Subcutaneous abdominal adipose tissue (tissue), 5 donors: ENCODE data around the gene GASK1B.

Source experiments
- H3K27ac ChIP-seq: one replicate; pipeline ENCODE4 v1.7.0; 2013; ENCODE audit warnings: low read depth, mild to moderate bottlenecking, inconsistent platforms, low read length, moderate library complexity
- H3K27me3 ChIP-seq, 5 donors: one replicate each; pipeline ENCODE4 v1.7.0; 2013; ENCODE audit warnings: low read length in 5 of 5, inconsistent platforms in 1 of 5; ENCODE audit not compliant: control insufficient read depth in 5 of 5, insufficient read depth in 4 of 5
- H3K36me3 ChIP-seq, 5 donors: one replicate each; pipeline ENCODE4 v1.7.0; 2013; ENCODE audit warnings: low read length in 5 of 5; ENCODE audit not compliant: control insufficient read depth in 5 of 5, insufficient read depth in 5 of 5
- H3K4me1 ChIP-seq, 5 donors: one replicate each; pipeline ENCODE4 v1.7.0; 2013; ENCODE audit warnings: low read length in 5 of 5, mild to moderate bottlenecking in 3 of 5, moderate library complexity in 1 of 5; ENCODE audit not compliant: control insufficient read depth in 5 of 5, insufficient read depth in 5 of 5
- H3K4me3 ChIP-seq, 5 donors: one replicate each; pipeline ENCODE4 v1.7.0; 2013; ENCODE audit warnings: low read length in 5 of 5, low read depth in 1 of 5
- H3K9ac ChIP-seq, 5 donors: one replicate each; pipeline ENCODE4 v1.7.0; 2013; ENCODE audit warnings: low read length in 5 of 5, mild to moderate bottlenecking in 4 of 5, moderate library complexity in 3 of 5
- H3K9me3 ChIP-seq, 5 donors: one replicate each; pipeline ENCODE4 v1.7.0; 2013; ENCODE audit warnings: low read length in 5 of 5; ENCODE audit not compliant: control insufficient read depth in 5 of 5
- donor health status: healthy.
- donor health status: healthy.
- donor health status: healthy.
- donor health status: healthy.
- donor health status: healthy.

GASK1B gene

DNA sequence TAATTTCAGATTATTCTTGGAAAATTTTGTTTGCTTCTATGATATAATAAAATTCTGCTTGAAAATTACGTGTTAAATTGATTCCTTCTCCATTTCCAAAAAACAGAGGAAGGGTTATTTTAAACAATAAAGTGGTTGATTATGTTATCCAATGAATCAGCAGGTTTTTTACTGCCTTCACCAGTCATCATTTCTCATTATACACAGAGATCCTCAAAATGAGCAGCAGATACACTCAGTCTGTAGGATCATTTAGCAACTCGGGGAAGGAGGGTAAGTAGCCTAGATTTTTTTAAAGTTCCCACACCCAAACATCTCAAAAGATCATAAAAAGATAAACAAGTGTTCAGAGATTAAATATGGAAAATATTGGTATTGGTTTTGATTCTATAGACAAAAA lies 30.6 kb upstream of the GASK1B start:
- Histone ChIP-seq H3K9ac (no peak overlapping the region), H3K27me3 (no peaks in the 10 kb centered on the region), H3K36me3 (peaks cover 0 to 20% (median 5%) of the 10 kb centered on the region in 5 donors), H3K4me3 (no peak overlapping the region), H3K9me3 (no peaks in the 10 kb centered on the region), H3K4me1 (peaks cover 0 to 4% (median 0%) of the 10 kb centered on the region in 5 donors), H3K27ac (no peak overlapping the region)

DNA sequence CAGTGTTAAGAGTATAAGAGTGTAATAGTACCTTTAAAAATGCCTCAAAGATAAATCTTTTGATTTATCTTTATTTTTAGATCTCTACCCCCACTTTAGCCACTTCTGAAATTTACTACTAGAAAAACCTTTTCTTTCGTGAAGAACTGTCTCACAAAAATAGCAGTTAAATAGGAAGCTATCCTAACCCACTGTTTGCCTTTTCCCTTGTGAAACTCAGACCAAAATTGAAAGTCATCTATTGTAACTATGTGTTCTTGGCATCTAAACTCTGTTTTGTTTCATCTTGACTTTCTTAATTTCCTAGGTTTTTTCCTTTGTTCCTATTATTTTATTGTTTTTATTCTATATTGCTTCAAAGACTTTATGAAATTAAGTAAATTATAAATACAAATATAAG lies 29.7 kb upstream of the GASK1B start:
- Histone ChIP-seq H3K36me3 (peaks cover 0 to 20% (median 5%) of the 10 kb centered on the region in 5 donors), H3K9me3 (no peaks in the 10 kb centered on the region), H3K27ac (no peak overlapping the region)

DNA sequence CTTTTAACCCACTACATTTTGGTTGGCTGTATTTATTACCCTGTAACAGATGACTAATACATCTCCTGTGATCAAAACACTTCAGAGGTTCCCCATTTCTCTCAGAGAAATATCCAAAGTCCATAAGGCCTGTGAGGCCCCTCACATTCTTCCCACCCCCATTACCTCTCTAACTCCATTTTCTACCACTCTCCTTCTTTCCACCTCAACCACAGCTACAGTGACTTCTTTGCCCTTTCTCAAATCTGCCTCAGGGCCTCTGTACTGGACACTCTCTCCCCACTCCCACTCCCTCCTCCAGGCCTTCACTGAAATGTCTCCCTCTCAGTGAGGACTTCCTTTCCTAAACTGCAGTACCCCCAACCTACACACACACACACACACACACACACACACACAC lies 29.1 kb upstream of the GASK1B start:
- no peak overlapping the region for H3K9ac ChIP-seq
- no peaks in the 10 kb centered on the region for H3K9me3 ChIP-seq
- H3K36me3 ChIP-seq, result peaks cover 0 to 20% (median 5%) of the 10 kb centered on the region in 5 donors
- H3K4me3 ChIP-seq, result no peak overlapping the region
- no peak overlapping the region for H3K27ac ChIP-seq
- no peaks in the 10 kb centered on the region for H3K27me3 ChIP-seq
- H3K4me1 ChIP-seq, result peaks cover 0 to 4% (median 0%) of the 10 kb centered on the region in 5 donors

More for the DNA sequence above, 29.7 kb upstream of the GASK1B start:
- no peak overlapping the region for H3K4me3 ChIP-seq
- H3K9ac ChIP-seq, result no peak overlapping the region
- no peaks in the 10 kb centered on the region for H3K27me3 ChIP-seq
- peaks cover 0 to 4% (median 0%) of the 10 kb centered on the region in 5 donors for H3K4me1 ChIP-seq

DNA sequence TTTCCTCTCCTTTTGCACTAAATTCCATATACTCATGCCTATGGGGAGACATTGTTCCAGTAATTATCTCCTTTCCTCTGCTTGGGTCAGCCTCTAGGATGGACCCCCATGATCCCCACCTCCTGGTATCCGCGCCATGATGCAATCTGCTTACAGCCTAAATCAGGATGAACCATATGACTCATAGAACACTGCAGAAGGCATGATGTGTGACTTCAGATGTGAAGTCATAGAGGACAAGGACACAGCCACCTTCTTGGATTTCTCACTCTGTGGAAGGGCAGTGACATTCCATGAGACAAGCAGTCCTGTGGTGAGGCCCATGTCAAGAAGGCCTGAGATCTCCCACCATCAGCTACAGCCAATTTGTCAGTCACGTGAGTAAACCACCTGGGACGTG lies 28.5 kb upstream of the GASK1B start:
- peaks cover 0 to 20% (median 5%) of the 10 kb centered on the region in 5 donors for H3K36me3 ChIP-seq
- no peak overlapping the region for H3K27ac ChIP-seq
- H3K27me3 ChIP-seq, result no peaks in the 10 kb centered on the region
- no peaks in the 10 kb centered on the region for H3K9me3 ChIP-seq
- no peak overlapping the region for H3K9ac ChIP-seq
- H3K4me1 ChIP-seq, result peaks cover 0 to 4% (median 0%) of the 10 kb centered on the region in 5 donors
- no peak overlapping the region for H3K4me3 ChIP-seq

DNA sequence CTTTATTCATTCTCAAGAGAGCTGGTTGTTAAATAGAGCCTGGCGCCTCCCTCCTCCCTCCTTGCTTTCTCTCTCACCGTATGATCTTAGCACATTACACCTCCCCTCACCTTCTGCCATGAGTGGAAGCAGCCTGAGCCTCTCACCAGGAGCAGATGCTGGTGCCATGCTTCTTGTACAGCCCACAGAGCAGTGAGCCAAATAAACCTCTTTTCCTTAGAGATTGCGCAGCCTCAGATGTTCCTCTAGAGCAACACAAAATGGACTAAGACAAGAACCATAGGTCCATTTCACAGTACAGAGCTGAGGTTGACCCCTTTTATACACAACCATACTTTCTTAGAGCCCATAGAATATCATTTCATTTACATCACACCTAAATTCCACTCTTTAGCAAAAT lies 27.4 kb upstream of the GASK1B start:
- Histone ChIP-seq H3K36me3 (peaks cover 0 to 20% (median 5%) of the 10 kb centered on the region in 5 donors), H3K4me1 (peaks cover 0 to 4% (median 0%) of the 10 kb centered on the region in 5 donors), H3K9ac (no peak overlapping the region), H3K4me3 (no peak overlapping the region), H3K9me3 (no peaks in the 10 kb centered on the region), H3K27me3 (no peaks in the 10 kb centered on the region), H3K27ac (no peak overlapping the region)

DNA sequence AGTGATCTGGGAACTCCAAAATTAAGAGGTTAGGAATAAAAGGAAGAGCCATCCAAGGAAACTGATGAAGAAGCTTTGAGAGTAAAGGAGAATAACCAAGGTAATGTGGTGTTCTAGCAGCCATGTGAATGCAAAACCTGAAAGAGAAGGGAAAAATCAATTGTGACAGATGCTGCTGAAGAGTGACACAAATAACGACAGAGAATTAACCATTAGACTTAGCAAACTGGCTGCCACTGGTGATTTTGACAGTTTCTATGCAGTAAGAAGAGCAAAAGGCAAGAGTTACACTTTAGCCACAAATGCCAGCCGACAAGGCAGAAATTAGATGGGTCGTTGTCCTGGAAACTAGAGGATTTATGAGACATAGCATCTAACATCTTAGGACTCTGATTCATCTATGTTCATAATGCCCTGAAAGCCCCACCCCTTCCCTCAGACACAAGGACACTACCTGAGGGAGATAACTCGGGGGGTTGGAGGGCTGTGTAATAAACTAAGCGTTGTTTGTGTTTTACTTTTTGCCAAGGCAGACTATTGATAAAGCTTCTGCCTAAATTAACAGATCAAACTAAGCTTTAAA lies 24.5 kb upstream of the GASK1B start:
- no peak overlapping the region for H3K4me3 ChIP-seq
- peaks cover 2 to 17% (median 13%) of the 10 kb centered on the region in 5 donors for H3K4me1 ChIP-seq
- no peaks in the 10 kb centered on the region for H3K27me3 ChIP-seq
- no peak overlapping the region for H3K27ac ChIP-seq
- no peaks in the 10 kb centered on the region for H3K9me3 ChIP-seq
- H3K9ac ChIP-seq, result no peak overlapping the region
- peaks cover 0 to 20% (median 5%) of the 10 kb centered on the region in 5 donors for H3K36me3 ChIP-seq

DNA sequence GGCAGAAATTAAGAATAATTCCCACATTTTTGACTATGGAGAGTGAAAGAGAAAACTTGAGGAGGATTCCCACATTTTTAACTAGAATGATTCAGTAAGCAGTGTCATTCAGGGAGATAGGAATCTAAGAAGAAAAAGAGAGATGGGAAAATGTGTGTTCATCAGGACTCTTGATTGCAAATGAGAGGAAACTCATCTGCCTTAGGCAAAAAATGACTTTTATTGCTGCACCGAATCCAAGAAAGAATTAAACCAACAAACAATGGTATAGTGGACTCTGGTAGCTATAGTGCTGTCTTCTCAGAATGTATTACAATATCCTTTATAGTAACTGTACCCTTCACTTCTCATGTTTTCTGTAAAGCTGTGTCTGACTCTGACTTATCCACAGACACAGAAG lies 22.5 kb upstream of the GASK1B start:
- H3K9me3 ChIP-seq, result no peaks in the 10 kb centered on the region
- H3K36me3 ChIP-seq, result peaks cover 0 to 9% (median 3%) of the 10 kb centered on the region in 5 donors
- no peaks in the 10 kb centered on the region for H3K27me3 ChIP-seq
- peaks cover 0 to 32% (median 21%) of the 10 kb centered on the region in 5 donors for H3K4me1 ChIP-seq
- H3K9ac ChIP-seq, result no peak overlapping the region
- H3K4me3 ChIP-seq, result no peak overlapping the region
- H3K27ac ChIP-seq, result no peak overlapping the region

DNA sequence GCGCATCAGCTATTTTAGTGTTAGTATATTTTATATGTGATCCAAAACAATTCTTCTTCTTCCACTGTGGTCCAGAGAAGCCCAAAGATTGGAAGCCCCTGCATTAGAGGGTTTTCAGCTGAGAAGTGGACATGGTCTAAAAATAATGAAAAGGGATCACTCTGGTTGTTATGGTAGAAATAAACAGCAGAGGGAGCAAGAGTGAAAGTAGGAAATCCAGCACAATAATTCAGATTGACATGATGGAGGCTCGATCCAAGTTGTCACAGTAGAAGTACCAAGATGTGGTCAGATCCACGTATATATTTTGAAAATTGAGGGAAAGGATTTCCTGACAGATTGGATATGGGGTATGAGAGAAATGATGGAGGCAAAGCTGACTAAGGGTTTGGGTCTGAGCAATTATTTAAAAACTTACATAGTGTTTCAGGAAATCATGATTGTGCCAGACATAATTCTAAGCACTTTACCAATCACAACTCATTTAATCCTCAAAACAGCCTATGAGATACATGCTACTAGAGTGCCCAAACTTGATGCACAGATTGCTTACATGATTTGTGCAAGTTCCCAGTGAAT lies 20.4 kb upstream of the GASK1B start:
- H3K36me3 ChIP-seq, result peaks cover 0 to 2% (median 0%) of the 10 kb centered on the region in 5 donors
- peak overlapping the region; percentile 77 for H3K27ac ChIP-seq
- peaks cover 0 to 32% (median 21%) of the 10 kb centered on the region in 5 donors for H3K4me1 ChIP-seq
- H3K27me3 ChIP-seq, result no peaks in the 10 kb centered on the region
- no peak overlapping the region for H3K4me3 ChIP-seq
- H3K9me3 ChIP-seq, result no peaks in the 10 kb centered on the region
- no peak overlapping the region for H3K9ac ChIP-seq

DNA sequence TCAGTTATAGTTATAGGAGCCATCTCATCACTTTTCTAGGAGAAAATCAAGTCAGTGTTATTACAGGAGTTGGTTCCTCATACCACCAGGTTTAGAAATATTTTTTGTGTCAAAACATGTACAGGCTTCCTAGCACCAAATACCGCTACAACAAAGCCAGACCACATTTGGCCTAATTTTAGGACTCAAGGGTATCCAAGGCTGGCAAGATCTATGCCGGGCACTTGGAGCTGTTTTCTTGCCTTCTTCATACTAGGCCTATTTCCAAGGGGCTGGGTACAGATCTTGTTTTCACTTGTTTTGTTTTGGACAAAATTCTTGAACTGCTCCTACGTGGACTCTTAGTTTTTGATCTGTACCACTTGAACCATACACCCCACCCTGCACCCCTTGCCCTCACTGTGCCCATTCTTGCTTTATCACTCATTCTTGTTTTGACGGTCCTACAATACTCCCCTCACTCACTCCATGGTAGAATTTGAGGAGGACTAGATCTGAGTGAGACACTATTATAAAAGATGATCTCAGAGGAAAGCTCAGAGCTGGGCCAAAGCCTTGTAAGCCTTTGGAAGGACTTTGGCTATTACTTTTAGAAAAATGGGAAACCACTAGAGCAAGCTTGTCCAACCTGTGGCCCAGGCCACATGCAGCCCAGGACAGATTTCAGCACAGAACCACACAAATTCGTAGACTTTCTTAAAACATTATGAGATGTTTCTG lies 19.8 kb upstream of the GASK1B start:
- Histone ChIP-seq H3K9me3 (no peaks in the 10 kb centered on the region), H3K27me3 (no peaks in the 10 kb centered on the region), H3K9ac (peak overlapping the region in 1 of 5 donors; percentile 17), H3K27ac (peak overlapping the region; percentile 77), H3K36me3 (peaks cover 0 to 3% (median 0%) of the 10 kb centered on the region in 5 donors), H3K4me1 (peaks cover 0 to 32% (median 21%) of the 10 kb centered on the region in 5 donors), H3K4me3 (peak overlapping the region in 1 of 5 donors; percentile 19)

DNA sequence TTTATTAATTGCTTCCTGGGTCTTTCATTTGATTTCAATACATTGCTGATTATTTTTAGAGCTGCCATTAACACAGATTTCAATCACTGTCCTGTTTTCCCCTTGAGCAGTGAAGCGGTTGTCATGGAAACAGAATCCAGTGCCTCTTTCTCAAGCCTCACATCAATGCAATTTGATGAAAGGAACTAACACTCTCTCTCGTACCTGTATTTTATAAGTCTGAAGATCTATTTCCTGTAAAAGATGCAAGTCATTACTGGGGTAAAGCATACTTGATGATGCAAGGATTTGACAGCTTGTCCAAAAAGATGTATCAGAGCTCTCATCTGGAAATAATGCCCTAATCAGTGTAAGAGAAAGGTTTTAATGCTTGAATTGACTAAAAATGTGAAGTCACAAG lies 17.9 kb upstream of the GASK1B start:
- Histone ChIP-seq H3K9ac (no peak overlapping the region), H3K4me1 (peaks cover 0 to 32% (median 21%) of the 10 kb centered on the region in 5 donors), H3K9me3 (no peaks in the 10 kb centered on the region), H3K4me3 (no peak overlapping the region), H3K27me3 (no peaks in the 10 kb centered on the region), H3K36me3 (peaks cover 0 to 10% (median 0%) of the 10 kb centered on the region in 5 donors), H3K27ac (no peak overlapping the region)
